Left lung (tissue), 10 donors: ENCODE data around the gene CYP3A5. TPM values are rescaled to one million over a fixed set of nuclear protein-coding genes. Genes with fewer than 3 reads are reported as not detected.

ENCODE experiments used
- ATAC-seq: fragments of 200-7000 bp; cut with Tn5 transposase; one replicate; pipeline ENCODE4 v1.9.1; 2020; ENCODE audit warnings: moderate library complexity
- DNase-seq, 4 donors: peaks; one replicate each; pipeline ENCODE4 v3.0.0-alpha.2; 2013 to 2020
- H3K27ac ChIP-seq, 2 donors: fragments of 200-600 bp; sonication (generic) in 1 of 2; one replicate each; pipeline versions ENCODE4 v1.5.0 to v1.8.0; 2020 to 2021
- H3K27me3 ChIP-seq, 2 donors: fragments of 200-600 bp; sonication (generic) in 1 of 2; one replicate each; pipeline versions ENCODE4 v1.5.0 to v1.8.0; 2020 to 2021
- H3K36me3 ChIP-seq, 2 donors: fragments of 200-600 bp; sonication (generic) in 1 of 2; one replicate each; pipeline versions ENCODE4 v1.5.0 to v1.8.0; 2020 to 2021
- H3K4me1 ChIP-seq, 2 donors: fragments of 200-600 bp; one replicate each; pipeline ENCODE4 v1.8.0; 2021
- H3K4me3 ChIP-seq, 2 donors: fragments of 200-600 bp; sonication (generic) in 1 of 2; one replicate each; pipeline versions ENCODE4 v1.5.0 to v1.8.0; 2020 to 2021; ENCODE audit warnings: mild to moderate bottlenecking in 1 of 2
- H3K9me3 ChIP-seq, 2 donors: fragments of 200-600 bp; sonication (generic) in 1 of 2; one replicate each; pipeline versions ENCODE4 v1.5.0 to v1.8.0; 2020 to 2021
- CTCF ChIP-seq, 2 donors: fragments of 200-600 bp; sonication (generic) in 1 of 2; IDR thresholded peaks; one replicate each; pipeline versions ENCODE4 v1.5.0 to v1.8.0; 2021; ENCODE audit warnings: antibody characterized with exemption in 2 of 2
- intact Hi-C, 2 donors: fragments of 100-400 bp; cut with DNase I; formaldehyde crosslinking; loops; one replicate each; pipeline versions ENCODE4 v1.11.2 to v1.14.2; 2022
- polyA plus RNA-seq, 6 donors: library from polyadenylated mRNA; unstranded; fragments of 120-200 nt; gene quantifications; one replicate each; pipeline ENCODE4 v1.2.1, GENCODE V29; 2013; ENCODE audit not compliant: insufficient read length in 6 of 6
- total RNA-seq, 2 donors: library from RNA; stranded (reverse); fragmentation: NEBNext Ultra II Directional; extraction: Animal tissue kit (Norgen Biotek cat#: 25700); gene quantifications; one replicate each; pipeline ENCODE4 v1.2.1, GENCODE V29; 2021
- donor health status: DM: no; HTN: yes; CAD: no.
- donor health status: DM: no; HTN: no; CAD: no.

The CYP3A5 gene
- total and polyA plus RNA-seq, 8 donors = 5.7 to 29.5 (median 17.5) TPM

- no peak overlapping the region for H3K4me3 ChIP-seq
- H3K4me1 ChIP-seq = no peaks in the 10 kb centered on the region
- TF ChIP-seq CTCF (IDR thresholded peaks at IDR 0.05) = no peak
- no peak overlapping the region for H3K27ac ChIP-seq
- intact Hi-C loops = no loop called here
- H3K36me3 ChIP-seq = peaks cover 0 to 72% of the 10 kb centered on the region in 2 donors
- no peaks in the 10 kb centered on the region for H3K27me3 ChIP-seq
- DNase-seq = peak in 2 of 4 donors; percentile 34 to 58
- H3K9me3 ChIP-seq = no peaks in the 10 kb centered on the region
- ATAC-seq = peak; percentile 73
Observed at GRCh38 chr7:99631295-99632109, 48.3 kb downstream of the CYP3A5 start.

GRCh38 chr7:99629643-99630042, 50.2 kb downstream of the CYP3A5 start:
- H3K9me3 ChIP-seq = no peaks in the 10 kb centered on the region
- ATAC-seq = no peak
- H3K4me1 ChIP-seq = no peaks in the 10 kb centered on the region
- H3K36me3 ChIP-seq = peaks cover 0 to 90% of the 10 kb centered on the region in 2 donors
- H3K27me3 ChIP-seq = no peaks in the 10 kb centered on the region
- no peak for TF ChIP-seq CTCF (IDR thresholded peaks at IDR 0.05)
- H3K27ac ChIP-seq = no peak overlapping the region
- DNase-seq = peak in 1 of 4 donors; percentile 77
- H3K4me3 ChIP-seq = no peak overlapping the region
- intact Hi-C loops = no loop called here

- Histone ChIP-seq H3K9me3 (no peaks in the 10 kb centered on the region), H3K27me3 (no peaks in the 10 kb centered on the region), H3K4me3 (no peak overlapping the region), H3K36me3 (peaks cover 0 to 90% of the 10 kb centered on the region in 2 donors), H3K4me1 (no peaks in the 10 kb centered on the region), H3K27ac (no peak overlapping the region)
- DNase-seq (no peak), ATAC-seq (no peak)
- no peak for TF ChIP-seq CTCF (IDR thresholded peaks at IDR 0.05)
- intact Hi-C loops = no loop called here
Observed at GRCh38 chr7:99628471-99629465, 51.0 kb downstream of the CYP3A5 start.

GRCh38 chr7:99627513-99627912, 52.3 kb downstream of the CYP3A5 start:
- no peak overlapping the region for H3K27ac ChIP-seq
- no peak for TF ChIP-seq CTCF (IDR thresholded peaks at IDR 0.05)
- H3K36me3 ChIP-seq = peaks cover 0 to 98% of the 10 kb centered on the region in 2 donors
- no peaks in the 10 kb centered on the region for H3K9me3 ChIP-seq
- ATAC-seq (no peak), DNase-seq (no peak)
- no peaks in the 10 kb centered on the region for H3K27me3 ChIP-seq
- no peak overlapping the region for H3K4me3 ChIP-seq
- H3K4me1 ChIP-seq = no peaks in the 10 kb centered on the region
- intact Hi-C loops = no loop called here

- Histone ChIP-seq H3K36me3 (peaks cover 0 to 98% of the 10 kb centered on the region in 2 donors), H3K27ac (no peak overlapping the region), H3K27me3 (no peaks in the 10 kb centered on the region), H3K4me3 (no peak overlapping the region), H3K4me1 (no peaks in the 10 kb centered on the region), H3K9me3 (no peaks in the 10 kb centered on the region)
- no peak for DNase-seq
- intact Hi-C loops = no loop called here
- no peak for TF ChIP-seq CTCF (IDR thresholded peaks at IDR 0.05)
- ATAC-seq = no peak
Observed at GRCh38 chr7:99626661-99627060, 53.1 kb downstream of the CYP3A5 start.
